ENCODE measurements around the gene VPS35L. TPM values are rescaled to one million over a fixed set of nuclear protein-coding genes. Genes with fewer than 3 reads are reported as not detected.

The VPS35L gene
- total and polyA plus RNA-seq, 2 of the 13 experiments (the other 11 are each of a cell fraction or from before 2014, with no cell fraction given), result 1.4 to 1.6 TPM

DNA sequence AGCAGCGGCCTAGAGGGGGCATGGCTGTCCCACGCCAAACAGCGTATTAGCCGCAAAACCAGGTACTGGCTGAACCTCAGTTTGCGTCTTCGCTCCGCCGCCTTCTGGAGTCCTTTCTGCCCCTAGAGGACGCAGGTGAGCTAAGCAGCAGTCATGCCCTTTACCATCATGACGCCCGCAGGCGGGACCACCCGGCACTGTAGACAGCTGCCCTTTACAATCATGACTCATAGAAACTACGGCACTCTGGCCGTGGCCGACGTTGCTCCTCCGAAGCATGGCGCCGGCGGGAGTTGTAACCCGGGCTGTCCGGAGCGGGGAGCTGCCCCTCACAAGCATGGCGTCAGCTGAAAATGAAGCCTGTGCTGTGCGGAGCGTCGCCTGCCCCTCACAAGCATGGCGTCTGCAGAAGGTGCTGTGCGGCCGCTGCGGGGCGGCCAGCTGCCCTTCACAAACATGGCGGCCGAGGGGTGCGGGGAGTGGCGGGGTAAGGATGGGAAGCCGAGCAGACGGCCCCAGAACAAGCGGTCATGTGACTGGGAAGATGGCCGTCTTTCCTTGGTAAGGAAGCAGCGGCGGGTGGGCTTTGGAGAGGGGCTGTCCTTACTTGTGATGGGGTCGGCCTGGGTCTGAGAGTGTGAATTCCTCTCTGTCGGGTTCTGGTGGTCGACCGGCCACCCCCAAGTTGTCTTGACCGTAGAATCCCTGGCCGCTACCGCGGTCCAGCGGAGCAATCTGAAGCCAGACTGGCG, at the start of gene VPS35L (continued):
- TF ChIP-seq ZFP36 (IDR thresholded peaks at IDR 0.05; ENCODE audit: borderline replicate concordance, low read depth, low read length, partially characterized antibody), result peak; percentile 15
- TF ChIP-seq, protein P1, sequence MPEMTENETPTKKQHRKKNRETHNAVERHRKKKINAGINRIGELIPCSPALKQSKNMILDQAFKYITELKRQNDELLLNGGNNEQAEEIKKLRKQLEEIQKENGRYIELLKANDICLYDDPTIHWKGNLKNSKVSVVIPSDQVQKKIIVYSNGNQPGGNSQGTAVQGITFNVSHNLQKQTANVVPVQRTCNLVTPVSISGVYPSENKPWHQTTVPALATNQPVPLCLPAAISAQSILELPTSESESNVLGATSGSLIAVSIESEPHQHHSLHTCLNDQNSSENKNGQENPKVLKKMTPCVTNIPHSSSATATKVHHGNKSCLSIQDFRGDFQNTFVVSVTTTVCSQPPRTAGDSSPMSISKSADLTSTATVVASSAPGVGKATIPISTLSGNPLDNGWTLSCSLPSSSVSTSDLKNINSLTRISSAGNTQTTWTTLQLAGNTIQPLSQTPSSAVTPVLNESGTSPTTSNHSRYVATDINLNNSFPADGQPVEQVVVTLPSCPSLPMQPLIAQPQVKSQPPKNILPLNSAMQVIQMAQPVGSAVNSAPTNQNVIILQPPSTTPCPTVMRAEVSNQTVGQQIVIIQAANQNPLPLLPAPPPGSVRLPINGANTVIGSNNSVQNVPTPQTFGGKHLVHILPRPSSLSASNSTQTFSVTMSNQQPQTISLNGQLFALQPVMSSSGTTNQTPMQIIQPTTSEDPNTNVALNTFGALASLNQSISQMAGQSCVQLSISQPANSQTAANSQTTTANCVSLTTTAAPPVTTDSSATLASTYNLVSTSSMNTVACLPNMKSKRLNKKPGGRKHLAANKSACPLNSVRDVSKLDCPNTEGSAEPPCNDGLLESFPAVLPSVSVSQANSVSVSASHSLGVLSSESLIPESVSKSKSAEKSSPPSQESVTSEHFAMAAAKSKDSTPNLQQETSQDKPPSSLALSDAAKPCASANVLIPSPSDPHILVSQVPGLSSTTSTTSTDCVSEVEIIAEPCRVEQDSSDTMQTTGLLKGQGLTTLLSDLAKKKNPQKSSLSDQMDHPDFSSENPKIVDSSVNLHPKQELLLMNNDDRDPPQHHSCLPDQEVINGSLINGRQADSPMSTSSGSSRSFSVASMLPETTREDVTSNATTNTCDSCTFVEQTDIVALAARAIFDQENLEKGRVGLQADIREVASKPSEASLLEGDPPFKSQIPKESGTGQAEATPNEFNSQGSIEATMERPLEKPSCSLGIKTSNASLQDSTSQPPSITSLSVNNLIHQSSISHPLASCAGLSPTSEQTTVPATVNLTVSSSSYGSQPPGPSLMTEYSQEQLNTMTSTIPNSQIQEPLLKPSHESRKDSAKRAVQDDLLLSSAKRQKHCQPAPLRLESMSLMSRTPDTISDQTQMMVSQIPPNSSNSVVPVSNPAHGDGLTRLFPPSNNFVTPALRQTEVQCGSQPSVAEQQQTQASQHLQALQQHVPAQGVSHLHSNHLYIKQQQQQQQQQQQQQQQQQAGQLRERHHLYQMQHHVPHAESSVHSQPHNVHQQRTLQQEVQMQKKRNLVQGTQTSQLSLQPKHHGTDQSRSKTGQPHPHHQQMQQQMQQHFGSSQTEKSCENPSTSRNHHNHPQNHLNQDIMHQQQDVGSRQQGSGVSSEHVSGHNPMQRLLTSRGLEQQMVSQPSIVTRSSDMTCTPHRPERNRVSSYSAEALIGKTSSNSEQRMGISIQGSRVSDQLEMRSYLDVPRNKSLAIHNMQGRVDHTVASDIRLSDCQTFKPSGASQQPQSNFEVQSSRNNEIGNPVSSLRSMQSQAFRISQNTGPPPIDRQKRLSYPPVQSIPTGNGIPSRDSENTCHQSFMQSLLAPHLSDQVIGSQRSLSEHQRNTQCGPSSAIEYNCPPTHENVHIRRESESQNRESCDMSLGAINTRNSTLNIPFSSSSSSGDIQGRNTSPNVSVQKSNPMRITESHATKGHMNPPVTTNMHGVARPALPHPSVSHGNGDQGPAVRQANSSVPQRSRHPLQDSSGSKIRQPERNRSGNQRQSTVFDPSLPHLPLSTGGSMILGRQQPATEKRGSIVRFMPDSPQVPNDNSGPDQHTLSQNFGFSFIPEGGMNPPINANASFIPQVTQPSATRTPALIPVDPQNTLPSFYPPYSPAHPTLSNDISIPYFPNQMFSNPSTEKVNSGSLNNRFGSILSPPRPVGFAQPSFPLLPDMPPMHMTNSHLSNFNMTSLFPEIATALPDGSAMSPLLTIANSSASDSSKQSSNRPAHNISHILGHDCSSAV (CRISPR knock-in tag; IDR thresholded peaks at IDR 0.05; ENCODE audit: borderline replicate concordance), result no peak
- TF ChIP-seq, protein P2, sequence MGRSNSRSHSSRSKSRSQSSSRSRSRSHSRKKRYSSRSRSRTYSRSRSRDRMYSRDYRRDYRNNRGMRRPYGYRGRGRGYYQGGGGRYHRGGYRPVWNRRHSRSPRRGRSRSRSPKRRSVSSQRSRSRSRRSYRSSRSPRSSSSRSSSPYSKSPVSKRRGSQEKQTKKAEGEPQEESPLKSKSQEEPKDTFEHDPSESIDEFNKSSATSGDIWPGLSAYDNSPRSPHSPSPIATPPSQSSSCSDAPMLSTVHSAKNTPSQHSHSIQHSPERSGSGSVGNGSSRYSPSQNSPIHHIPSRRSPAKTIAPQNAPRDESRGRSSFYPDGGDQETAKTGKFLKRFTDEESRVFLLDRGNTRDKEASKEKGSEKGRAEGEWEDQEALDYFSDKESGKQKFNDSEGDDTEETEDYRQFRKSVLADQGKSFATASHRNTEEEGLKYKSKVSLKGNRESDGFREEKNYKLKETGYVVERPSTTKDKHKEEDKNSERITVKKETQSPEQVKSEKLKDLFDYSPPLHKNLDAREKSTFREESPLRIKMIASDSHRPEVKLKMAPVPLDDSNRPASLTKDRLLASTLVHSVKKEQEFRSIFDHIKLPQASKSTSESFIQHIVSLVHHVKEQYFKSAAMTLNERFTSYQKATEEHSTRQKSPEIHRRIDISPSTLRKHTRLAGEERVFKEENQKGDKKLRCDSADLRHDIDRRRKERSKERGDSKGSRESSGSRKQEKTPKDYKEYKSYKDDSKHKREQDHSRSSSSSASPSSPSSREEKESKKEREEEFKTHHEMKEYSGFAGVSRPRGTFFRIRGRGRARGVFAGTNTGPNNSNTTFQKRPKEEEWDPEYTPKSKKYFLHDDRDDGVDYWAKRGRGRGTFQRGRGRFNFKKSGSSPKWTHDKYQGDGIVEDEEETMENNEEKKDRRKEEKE (IDR thresholded peaks at IDR 0.05), result no peak
- peak; percentile 87; the same call in 1 of the 2 replicates for TF ChIP-seq ZNF136 (CRISPR knock-in tag; IDR thresholded peaks at IDR 0.05; ENCODE audit: low read depth)
- peak; percentile 78; the same call in 1 of the 2 replicates for TF ChIP-seq ZNF335 (CRISPR knock-in tag; IDR thresholded peaks at IDR 0.05)
- peak; percentile 49; the same call in 1 of the 2 replicates for TF ChIP-seq ZNF713 (CRISPR knock-in tag; IDR thresholded peaks at IDR 0.05)
- TF ChIP-seq, protein P3, sequence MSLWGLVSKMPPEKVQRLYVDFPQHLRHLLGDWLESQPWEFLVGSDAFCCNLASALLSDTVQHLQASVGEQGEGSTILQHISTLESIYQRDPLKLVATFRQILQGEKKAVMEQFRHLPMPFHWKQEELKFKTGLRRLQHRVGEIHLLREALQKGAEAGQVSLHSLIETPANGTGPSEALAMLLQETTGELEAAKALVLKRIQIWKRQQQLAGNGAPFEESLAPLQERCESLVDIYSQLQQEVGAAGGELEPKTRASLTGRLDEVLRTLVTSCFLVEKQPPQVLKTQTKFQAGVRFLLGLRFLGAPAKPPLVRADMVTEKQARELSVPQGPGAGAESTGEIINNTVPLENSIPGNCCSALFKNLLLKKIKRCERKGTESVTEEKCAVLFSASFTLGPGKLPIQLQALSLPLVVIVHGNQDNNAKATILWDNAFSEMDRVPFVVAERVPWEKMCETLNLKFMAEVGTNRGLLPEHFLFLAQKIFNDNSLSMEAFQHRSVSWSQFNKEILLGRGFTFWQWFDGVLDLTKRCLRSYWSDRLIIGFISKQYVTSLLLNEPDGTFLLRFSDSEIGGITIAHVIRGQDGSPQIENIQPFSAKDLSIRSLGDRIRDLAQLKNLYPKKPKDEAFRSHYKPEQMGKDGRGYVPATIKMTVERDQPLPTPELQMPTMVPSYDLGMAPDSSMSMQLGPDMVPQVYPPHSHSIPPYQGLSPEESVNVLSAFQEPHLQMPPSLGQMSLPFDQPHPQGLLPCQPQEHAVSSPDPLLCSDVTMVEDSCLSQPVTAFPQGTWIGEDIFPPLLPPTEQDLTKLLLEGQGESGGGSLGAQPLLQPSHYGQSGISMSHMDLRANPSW (CRISPR knock-in tag; IDR thresholded peaks at IDR 0.05; ENCODE audit: borderline replicate concordance), result peak; percentile 91
- TF ChIP-seq, protein P4, sequence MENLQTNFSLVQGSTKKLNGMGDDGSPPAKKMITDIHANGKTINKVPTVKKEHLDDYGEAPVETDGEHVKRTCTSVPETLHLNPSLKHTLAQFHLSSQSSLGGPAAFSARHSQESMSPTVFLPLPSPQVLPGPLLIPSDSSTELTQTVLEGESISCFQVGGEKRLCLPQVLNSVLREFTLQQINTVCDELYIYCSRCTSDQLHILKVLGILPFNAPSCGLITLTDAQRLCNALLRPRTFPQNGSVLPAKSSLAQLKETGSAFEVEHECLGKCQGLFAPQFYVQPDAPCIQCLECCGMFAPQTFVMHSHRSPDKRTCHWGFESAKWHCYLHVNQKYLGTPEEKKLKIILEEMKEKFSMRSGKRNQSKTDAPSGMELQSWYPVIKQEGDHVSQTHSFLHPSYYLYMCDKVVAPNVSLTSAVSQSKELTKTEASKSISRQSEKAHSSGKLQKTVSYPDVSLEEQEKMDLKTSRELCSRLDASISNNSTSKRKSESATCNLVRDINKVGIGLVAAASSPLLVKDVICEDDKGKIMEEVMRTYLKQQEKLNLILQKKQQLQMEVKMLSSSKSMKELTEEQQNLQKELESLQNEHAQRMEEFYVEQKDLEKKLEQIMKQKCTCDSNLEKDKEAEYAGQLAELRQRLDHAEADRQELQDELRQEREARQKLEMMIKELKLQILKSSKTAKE (CRISPR knock-in tag; IDR thresholded peaks at IDR 0.05; ENCODE audit: borderline replicate concordance), result no peak

Measured in HepG2 (cell line).